Pancreas (tissue), 10 donors: Measurements from ENCODE around the gene OR10K1. TPM values are rescaled to one million over a fixed set of nuclear protein-coding genes. Genes with fewer than 3 reads are reported as not detected.

Experiments
- ATAC-seq, 4 donors: fragments of 200-7000 bp; cut with Tn5 transposase; one replicate each; pipeline versions ENCODE4 v1.8.0 to v1.9.1; 2020; ENCODE audit warnings: mild to moderate bottlenecking in 4 of 4, moderate library complexity in 4 of 4
- DNase-seq, 6 donors: peaks; one replicate each; pipeline ENCODE4 v3.0.0-alpha.2; 2020
- FAIRE-seq: peaks from 2 replicates; lab custom pipeline; 2012; peaks lifted over from hg19 to GRCh38; lab: Jason Lieb, UNC
- H3K27ac ChIP-seq, 4 donors: fragments of 200-600 bp; sonication (generic); 1 replicate in 3 of 4; 2 replicates in 1 of 4; pipeline versions ENCODE4 v1.5.0 to v1.8.0; 2020
- H3K27me3 ChIP-seq, 4 donors: fragments of 200-600 bp; one replicate each; pipeline ENCODE4 v1.8.0; 2021
- H3K36me3 ChIP-seq, 3 donors: fragments of 200-600 bp; sonication (generic) in 1 of 3; one replicate each; pipeline versions ENCODE4 v1.5.0 to v1.8.0; 2020 to 2021
- H3K4me1 ChIP-seq, 3 donors: fragments of 200-600 bp; one replicate each; pipeline ENCODE4 v1.8.0; 2021
- H3K4me3 ChIP-seq, 4 donors: fragments of 200-600 bp; sonication (generic) in 2 of 4; one replicate each; pipeline versions ENCODE4 v1.5.0 to v1.8.0; 2020 to 2021
- H3K9me3 ChIP-seq, 4 donors: fragments of 200-600 bp; one replicate each; pipeline ENCODE4 v1.8.0; 2021
- WGBS, 2 donors: extraction: QIAGEN DNeasy Blood & Tissue Kit; methylation state at CpG; one replicate each; pipeline ENCODE4 v1.1.7; 2013; 5-methylcytosine and 5-hydroxymethylcytosine counted together
- intact Hi-C, 3 donors: fragments of 100-400 bp; cut with DNase I; formaldehyde crosslinking; loops; one replicate each; pipeline versions ENCODE4 v1.11.1 to v1.14.2; 2022
- polyA plus RNA-seq, 2 donors: library from polyadenylated mRNA; stranded (reverse); fragments of 200-250 nt; gene quantifications; one replicate each; pipeline ENCODE4 v1.2.3, GENCODE V29; 2013
- total RNA-seq, 6 donors: library from RNA; stranded (reverse); fragmentation: NEBNext Ultra II Directional in 4 of 6; extraction: Animal tissue kit (Norgen Biotek cat#: 25700) in 4 of 6; gene quantifications; one replicate each; pipeline versions ENCODE4 v1.2.1 to v1.2.4, GENCODE V29; 2021 to 2023
- TF ChIP-seq, protein P1 (sequence below), 4 donors: fragments of 200-600 bp; sonication (generic) in 3 of 4; IDR thresholded peaks; one replicate each; pipeline versions ENCODE4 v1.5.0 to v1.8.0; 2021; ENCODE audit warnings: antibody characterized with exemption in 4 of 4
- donor health status: healthy with polysubstance abuse.
- donor health status: DM: no; HTN: no; CAD: no; lungs with moderate emphysema.
- donor health status: DM: no; HTN: no; CAD: no.
- donor health status: control.
- donor health status: control.
- donor health status: Bipolar disorder and iron deficiency.
- donor health status: DM: yes; HTN: yes; CAD: no.
- donor health status: DM: no; HTN: no; CAD: no.
- donor health status: DM: no; HTN: no; CAD: no.
- donor health status: DM: yes; HTN: yes; CAD: no.

OR10K1 gene
- total and polyA plus RNA-seq, 8 donors: not detected

- Histone ChIP-seq H3K4me3 (no peak overlapping the region), H3K36me3 (no peaks in the 10 kb centered on the region), H3K4me1 (no peaks in the 10 kb centered on the region), H3K9me3 (no peaks in the 10 kb centered on the region), H3K27me3 (peaks cover 0 to 4% (median 0%) of the 10 kb centered on the region in 4 donors), H3K27ac (no peak overlapping the region)
- DNase-seq (no peak), FAIRE-seq (no peak), ATAC-seq (no peak)
- TF ChIP-seq, protein P1, sequence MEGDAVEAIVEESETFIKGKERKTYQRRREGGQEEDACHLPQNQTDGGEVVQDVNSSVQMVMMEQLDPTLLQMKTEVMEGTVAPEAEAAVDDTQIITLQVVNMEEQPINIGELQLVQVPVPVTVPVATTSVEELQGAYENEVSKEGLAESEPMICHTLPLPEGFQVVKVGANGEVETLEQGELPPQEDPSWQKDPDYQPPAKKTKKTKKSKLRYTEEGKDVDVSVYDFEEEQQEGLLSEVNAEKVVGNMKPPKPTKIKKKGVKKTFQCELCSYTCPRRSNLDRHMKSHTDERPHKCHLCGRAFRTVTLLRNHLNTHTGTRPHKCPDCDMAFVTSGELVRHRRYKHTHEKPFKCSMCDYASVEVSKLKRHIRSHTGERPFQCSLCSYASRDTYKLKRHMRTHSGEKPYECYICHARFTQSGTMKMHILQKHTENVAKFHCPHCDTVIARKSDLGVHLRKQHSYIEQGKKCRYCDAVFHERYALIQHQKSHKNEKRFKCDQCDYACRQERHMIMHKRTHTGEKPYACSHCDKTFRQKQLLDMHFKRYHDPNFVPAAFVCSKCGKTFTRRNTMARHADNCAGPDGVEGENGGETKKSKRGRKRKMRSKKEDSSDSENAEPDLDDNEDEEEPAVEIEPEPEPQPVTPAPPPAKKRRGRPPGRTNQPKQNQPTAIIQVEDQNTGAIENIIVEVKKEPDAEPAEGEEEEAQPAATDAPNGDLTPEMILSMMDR (IDR thresholded peaks at IDR 0.05): no peak
- intact Hi-C loops: no loop called here
Measured at GRCh38 chr1:158457246-158457645, 4.4 kb upstream of the OR10K1 start.

- intact Hi-C loops: no loop called here
- FAIRE-seq (no peak), ATAC-seq (no peak), DNase-seq (no peak)
- Histone ChIP-seq H3K4me1 (no peaks in the 10 kb centered on the region), H3K9me3 (no peaks in the 10 kb centered on the region), H3K27ac (no peak overlapping the region), H3K27me3 (peaks cover 0 to 4% (median 0%) of the 10 kb centered on the region in 4 donors), H3K4me3 (no peak overlapping the region), H3K36me3 (no peaks in the 10 kb centered on the region)
- TF ChIP-seq, protein P1 (IDR thresholded peaks at IDR 0.05): no peak
Measured at GRCh38 chr1:158458263-158458662, 3.4 kb upstream of the OR10K1 start.

DNA sequence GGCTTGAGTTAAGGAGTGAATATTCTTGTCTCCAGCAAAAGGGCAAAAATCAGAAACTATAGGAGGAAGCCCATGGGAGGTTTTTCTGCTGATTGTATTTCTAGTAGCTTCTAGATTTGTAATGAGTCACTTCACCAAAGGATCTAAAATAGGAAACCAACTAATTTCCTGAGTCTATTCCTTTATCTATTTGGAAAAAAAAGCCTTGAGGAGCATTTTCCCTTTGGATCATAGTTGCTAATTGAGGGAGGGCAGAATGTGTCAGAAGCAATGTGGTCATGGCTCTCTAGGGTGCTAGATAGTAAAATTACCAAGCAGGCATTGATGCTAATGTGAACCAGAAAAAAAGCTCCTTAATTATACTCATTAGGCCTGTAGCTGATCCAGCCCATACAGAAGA lies 10.3 kb downstream of the OR10K1 start, which contains the start of gene OR10R2:
Gene OR10R2 (plus strand): TSS at position 301 of the 400 bp plus-strand sequence. CDS start 106 bp downstream, outside the sequence.
- peaks cover 0 to 2% (median 0%) of the 10 kb centered on the region in 4 donors for H3K27me3 ChIP-seq
- intact Hi-C loops: no loop called here
- H3K36me3 ChIP-seq: no peaks in the 10 kb centered on the region
- no peaks in the 10 kb centered on the region for H3K9me3 ChIP-seq
- no peaks in the 10 kb centered on the region for H3K4me1 ChIP-seq
- FAIRE-seq (no peak), ATAC-seq (no peak), DNase-seq (no peak)
- TF ChIP-seq, protein P1 (IDR thresholded peaks at IDR 0.05): no peak
- no peak within 1 kb of the TSS for H3K27ac ChIP-seq
- no peak within 1 kb of the TSS for H3K4me3 ChIP-seq

- no peaks in the 10 kb centered on the region for H3K9me3 ChIP-seq
- TF ChIP-seq, protein P1 (IDR thresholded peaks at IDR 0.05): no peak
- H3K27ac ChIP-seq: no peak overlapping the region
- intact Hi-C loops: no loop called here
- H3K4me3 ChIP-seq: no peak overlapping the region
- no peak for FAIRE-seq
- no peak for ATAC-seq
- no peaks in the 10 kb centered on the region for H3K4me1 ChIP-seq
- DNase-seq: no peak
- H3K36me3 ChIP-seq: no peaks in the 10 kb centered on the region
- 21 to 24% methylated on average over 2 of the region's 2 CpGs for WGBS, 2 donors
- peaks cover 0 to 4% (median 0%) of the 10 kb centered on the region in 4 donors for H3K27me3 ChIP-seq
Measured at GRCh38 chr1:158485455-158485854, 23.8 kb downstream of the OR10K1 start.

DNA sequence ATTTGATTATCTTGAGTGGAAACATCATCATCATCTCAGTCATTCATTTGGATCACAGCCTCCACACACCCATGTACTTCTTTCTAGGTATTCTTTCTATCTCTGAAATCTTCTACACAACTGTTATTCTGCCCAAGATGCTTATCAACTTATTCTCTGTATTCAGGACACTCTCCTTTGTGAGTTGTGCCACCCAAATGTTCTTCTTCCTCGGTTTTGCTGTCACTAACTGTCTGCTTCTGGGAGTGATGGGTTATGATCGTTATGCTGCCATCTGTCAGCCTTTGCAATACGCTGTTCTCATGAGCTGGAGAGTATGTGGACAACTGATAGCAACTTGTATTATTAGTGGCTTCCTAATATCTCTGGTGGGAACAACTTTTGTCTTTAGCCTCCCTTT lies 29.7 kb downstream of the OR10K1 start:
- H3K27me3 ChIP-seq: peaks cover 0 to 4% (median 0%) of the 10 kb centered on the region in 4 donors
- TF ChIP-seq, protein P1 (IDR thresholded peaks at IDR 0.05): no peak
- H3K4me1 ChIP-seq: no peaks in the 10 kb centered on the region
- no peak overlapping the region for H3K27ac ChIP-seq
- no peaks in the 10 kb centered on the region for H3K36me3 ChIP-seq
- intact Hi-C loops: no loop called here
- no peak overlapping the region for H3K4me3 ChIP-seq
- DNase-seq (no peak), FAIRE-seq (no peak), ATAC-seq (no peak)
- 26 to 56% methylated on average over 3 of the region's 3 CpGs for WGBS, 2 donors
- H3K9me3 ChIP-seq: no peaks in the 10 kb centered on the region
